Measurements from ENCODE around the gene ACAP3.
"Not testable (repeated sequence)": the region's sequence is repeated elsewhere in the genome, so short reads cannot be mapped to it uniquely, and the experiment has no call there.

Gene ACAP3

GRCh38 chr1:1268284-1268682, 39.4 kb downstream of the ACAP3 start:
- H3K4me3 ChIP-seq (ENCODE audit: low read depth, low read length), result no peak overlapping the region

GRCh38 chr1:1267488-1268283, 40.0 kb downstream of the ACAP3 start:
- no peak overlapping the region for H3K4me3 ChIP-seq (ENCODE audit: low read depth, low read length)

- H3K4me3 ChIP-seq (ENCODE audit: low read depth, low read length), result no peak overlapping the region
These were observed 42.9 kb downstream of the ACAP3 start for GRCh38 chr1:1264868-1265272.

GRCh38 chr1:1264026-1264425, 43.7 kb downstream of the ACAP3 start:
- H3K4me3 ChIP-seq (ENCODE audit: low read depth, low read length), result no peak overlapping the region

GRCh38 chr1:1262758-1263157, 45.0 kb downstream of the ACAP3 start:
- H3K4me3 ChIP-seq (ENCODE audit: low read depth, low read length), result no peak overlapping the region

GRCh38 chr1:1262071-1262470, 45.7 kb downstream of the ACAP3 start:
- H3K4me3 ChIP-seq (ENCODE audit: low read depth, low read length), result no peak overlapping the region

GRCh38 chr1:1260843-1261560, 46.7 kb downstream of the ACAP3 start:
- no peak overlapping the region for H3K4me3 ChIP-seq (ENCODE audit: low read depth, low read length)

GRCh38 chr1:1259951-1260600, 47.7 kb downstream of the ACAP3 start:
- H3K4me3 ChIP-seq (ENCODE audit: low read depth, low read length), result no peak overlapping the region

GRCh38 chr1:1259540-1259939, 48.2 kb downstream of the ACAP3 start:
- no peak overlapping the region for H3K4me3 ChIP-seq (ENCODE audit: low read depth, low read length)

- no peak overlapping the region for H3K4me3 ChIP-seq (ENCODE audit: low read depth, low read length)
These were observed 48.6 kb downstream of the ACAP3 start for GRCh38 chr1:1259119-1259488.

GRCh38 chr1:1256956-1257871, 50.5 kb downstream of the ACAP3 start:
- H3K4me3 ChIP-seq (ENCODE audit: low read depth, low read length), result no peak overlapping the region

- no peak overlapping the region for H3K4me3 ChIP-seq (ENCODE audit: low read depth, low read length)
These were observed 52.1 kb downstream of the ACAP3 start for GRCh38 chr1:1255611-1256010.

- no peak overlapping the region for H3K4me3 ChIP-seq (ENCODE audit: low read depth, low read length)
These were observed 52.7 kb downstream of the ACAP3 start for GRCh38 chr1:1255078-1255477.

- H3K4me3 ChIP-seq (ENCODE audit: low read depth, low read length), result no peak overlapping the region
These were observed 53.1 kb downstream of the ACAP3 start for GRCh38 chr1:1254667-1254998.

GRCh38 chr1:1253972-1254666, 53.6 kb downstream of the ACAP3 start:
- no peak overlapping the region for H3K4me3 ChIP-seq (ENCODE audit: low read depth, low read length)

- no peak overlapping the region for H3K4me3 ChIP-seq (ENCODE audit: low read depth, low read length)
These were observed 54.4 kb downstream of the ACAP3 start for GRCh38 chr1:1253314-1253713.

GRCh38 chr1:1250786-1251284, 56.9 kb downstream of the ACAP3 start:
- no peak overlapping the region for H3K4me3 ChIP-seq (ENCODE audit: low read depth, low read length)

GRCh38 chr1:1248009-1248913, 59.5 kb downstream of the ACAP3 start:
- not testable (repeated sequence) for H3K4me3 ChIP-seq (ENCODE audit: low read depth, low read length)

- H3K4me3 ChIP-seq (ENCODE audit: low read depth, low read length), result no peak overlapping the region
These were observed 60.3 kb downstream of the ACAP3 start for GRCh38 chr1:1247341-1247913.

Data from iPS-11a (cell line).